NCI-H510A treated with DMSO at 0.1 percent for 48 hours (cell line): ENCODE data around the gene PMF1.

Experiments used
- DNase-seq: peaks from one replicate; lab custom pipeline; 2025; lab: John Stamatoyannopoulos, UW

The PMF1 gene

GRCh38 chr1:156236164-156236563 lies 23.4 kb downstream of the PMF1 start:
- no peak for DNase-seq

GRCh38 chr1:156238248-156238647 lies 25.4 kb downstream of the PMF1 start:
- no peak for DNase-seq

GRCh38 chr1:156241311-156241811 lies 28.6 kb downstream of the PMF1 start:
- no peak for DNase-seq

- no peak for DNase-seq
Measured at GRCh38 chr1:156241926-156242325, 29.1 kb downstream of the PMF1 start, which contains the start of gene BGLAP. TSS of gene BGLAP (plus strand) at chr1:156242184. CDS start at chr1:156242232, 48 bp downstream.

- DNase-seq: no peak
Measured at GRCh38 chr1:156242738-156243137, 29.9 kb downstream of the PMF1 start.

GRCh38 chr1:156244126-156244525 lies 31.3 kb downstream of the PMF1 start:
- no peak for DNase-seq

GRCh38 chr1:156244712-156245111 lies 31.9 kb downstream of the PMF1 start:
- DNase-seq: no peak

- peak; percentile 58 for DNase-seq
Measured at GRCh38 chr1:156245451-156246232, 32.8 kb downstream of the PMF1 start.

- DNase-seq: no peak
Measured at GRCh38 chr1:156246241-156246780, 33.5 kb downstream of the PMF1 start.

- DNase-seq: no peak
Measured at GRCh38 chr1:156246781-156247459, 34.1 kb downstream of the PMF1 start.

GRCh38 chr1:156247460-156248322 lies 34.9 kb downstream of the PMF1 start, which contains the start of gene PAQR6:
TSS of gene PAQR6 (minus strand) at chr1:156248056. CDS start at chr1:156246731, 1,325 bp downstream.
- DNase-seq: no peak

GRCh38 chr1:156248323-156248683 lies 35.5 kb downstream of the PMF1 start:
- no peak for DNase-seq

- DNase-seq: no peak
Measured at GRCh38 chr1:156249593-156249992, 36.8 kb downstream of the PMF1 start.

GRCh38 chr1:156251527-156251926 lies 38.7 kb downstream of the PMF1 start:
- no peak for DNase-seq

- no peak for DNase-seq
Measured at GRCh38 chr1:156253634-156254033, 40.8 kb downstream of the PMF1 start.

- DNase-seq: no peak
Measured at GRCh38 chr1:156257711-156258110, 44.9 kb downstream of the PMF1 start.

- no peak for DNase-seq
Measured at GRCh38 chr1:156258859-156259258, 46.1 kb downstream of the PMF1 start.

- DNase-seq: no peak
Measured at GRCh38 chr1:156259805-156260204, 47.0 kb downstream of the PMF1 start.

GRCh38 chr1:156260896-156261295 lies 48.1 kb downstream of the PMF1 start:
- no peak for DNase-seq

GRCh38 chr1:156262461-156263287 lies 49.9 kb downstream of the PMF1 start:
- no peak for DNase-seq

- DNase-seq: no peak
Measured at GRCh38 chr1:156263288-156263655, 50.5 kb downstream of the PMF1 start.
